ENCODE data around the gene MGAT4B.

Gene MGAT4B

GRCh38 chr5:179767496-179768100 lies 39.1 kb downstream of the MGAT4B start:
- no peak for DNase-seq

- DNase-seq = no peak
Measured at GRCh38 chr5:179766726-179767455, 39.8 kb downstream of the MGAT4B start.

GRCh38 chr5:179766021-179766725 lies 40.5 kb downstream of the MGAT4B start:
- DNase-seq = no peak

- DNase-seq = no peak
Measured at GRCh38 chr5:179765400-179765799, 41.3 kb downstream of the MGAT4B start.

- no peak for DNase-seq
Measured at GRCh38 chr5:179764056-179764455, 42.6 kb downstream of the MGAT4B start.

- peak; percentile 22 to 67 for DNase-seq
Measured at GRCh38 chr5:179763215-179763945, 43.3 kb downstream of the MGAT4B start.

GRCh38 chr5:179762781-179763176 lies 43.9 kb downstream of the MGAT4B start:
- DNase-seq = no peak

GRCh38 chr5:179762079-179762780 lies 44.4 kb downstream of the MGAT4B start:
- no peak for DNase-seq

GRCh38 chr5:179759581-179760551 lies 46.8 kb downstream of the MGAT4B start:
- DNase-seq = no peak

GRCh38 chr5:179758955-179759354 lies 47.7 kb downstream of the MGAT4B start:
- DNase-seq = no peak

- DNase-seq = no peak
Measured at GRCh38 chr5:179755022-179755421, 51.6 kb downstream of the MGAT4B start.

GRCh38 chr5:179753971-179754370 lies 52.7 kb downstream of the MGAT4B start:
- DNase-seq = no peak

- no peak for DNase-seq
Measured at GRCh38 chr5:179749857-179750508, 56.7 kb downstream of the MGAT4B start.

GRCh38 chr5:179747811-179748210 lies 58.9 kb downstream of the MGAT4B start:
- no peak for DNase-seq
